RWPE2 (cell line): Measurements from ENCODE around the gene FAM177B.

Source experiments
- ATAC-seq: fragments of 200-7000 bp; cut with Tn5 transposase; 3 replicates; pipeline ENCODE4 v1.9.1; 2021; ENCODE audit warnings: low read depth
- DNase-seq: peaks from one replicate; pipeline ENCODE4 v3.0.0-alpha.2; 2020; ENCODE audit warnings: low spot score
- H3K27ac ChIP-seq: fragments of 450-650 bp; 2 replicates; pipeline ENCODE4 v1.5.1; 2017; ENCODE audit warnings: mild to moderate bottlenecking; ENCODE audit not compliant: poor library complexity, severe bottlenecking
- H3K27me3 ChIP-seq: fragments of 250-450 bp; sonication (Bioruptor Pico); 2 replicates; pipeline ENCODE4 v1.5.1; 2021; ENCODE audit warnings: mild to moderate bottlenecking, moderate library complexity; ENCODE audit not compliant: insufficient read depth, poor library complexity, severe bottlenecking
- H3K36me3 ChIP-seq: fragments of 250-450 bp; sonication (Bioruptor Pico); 2 replicates; pipeline ENCODE4 v1.5.1; 2020; ENCODE audit warnings: low read depth, mild to moderate bottlenecking, moderate library complexity
- H3K4me1 ChIP-seq: fragments of 250-450 bp; sonication (Bioruptor Pico); 2 replicates; pipeline ENCODE4 v1.5.1; 2021; ENCODE audit warnings: mild to moderate bottlenecking, moderate library complexity; ENCODE audit not compliant: insufficient read depth, poor library complexity, severe bottlenecking
- H3K4me3 ChIP-seq: fragments of 250-450 bp; sonication (Bioruptor Pico); 2 replicates; pipeline ENCODE4 v1.5.1; 2021; ENCODE audit warnings: mild to moderate bottlenecking, moderate library complexity; ENCODE audit not compliant: severe bottlenecking
- H3K9me3 ChIP-seq: fragments of 250-450 bp; sonication (Bioruptor Pico); 2 replicates; pipeline ENCODE4 v1.5.1; 2021; ENCODE audit warnings: mild to moderate bottlenecking, moderate library complexity; ENCODE audit not compliant: severe bottlenecking
- TF ChIP-seq, protein P1 (sequence below): fragments of 450-650 bp; IDR thresholded peaks from one replicate; pipeline ENCODE4 v1.5.1; 2017; ENCODE audit warnings: mild to moderate bottlenecking, moderate library complexity; ENCODE audit not compliant: poor library complexity, severe bottlenecking

Gene FAM177B

GRCh38 chr1:222728746-222729145, 8.3 kb upstream of the FAM177B start:
- no peak for ATAC-seq

DNA sequence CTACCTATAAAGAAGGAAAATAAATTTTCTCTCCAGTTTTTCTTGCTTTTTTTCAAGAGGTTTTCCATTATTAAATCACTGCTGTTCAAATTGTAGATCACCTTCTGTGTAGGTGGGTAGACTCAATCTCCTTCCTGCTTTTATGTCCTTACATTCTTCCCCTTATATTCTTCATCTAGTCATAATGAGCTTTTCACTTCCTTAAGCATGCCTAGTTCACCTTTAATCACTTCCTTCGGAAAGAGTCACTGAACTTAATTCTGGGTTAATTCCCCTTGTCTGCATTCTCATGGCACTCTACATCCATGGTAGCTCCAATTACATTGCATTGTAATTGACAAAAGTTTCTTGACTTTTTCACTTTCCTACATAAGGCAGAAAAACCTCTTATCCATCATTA, 6.1 kb upstream of the FAM177B start:
- TF ChIP-seq, protein P1, sequence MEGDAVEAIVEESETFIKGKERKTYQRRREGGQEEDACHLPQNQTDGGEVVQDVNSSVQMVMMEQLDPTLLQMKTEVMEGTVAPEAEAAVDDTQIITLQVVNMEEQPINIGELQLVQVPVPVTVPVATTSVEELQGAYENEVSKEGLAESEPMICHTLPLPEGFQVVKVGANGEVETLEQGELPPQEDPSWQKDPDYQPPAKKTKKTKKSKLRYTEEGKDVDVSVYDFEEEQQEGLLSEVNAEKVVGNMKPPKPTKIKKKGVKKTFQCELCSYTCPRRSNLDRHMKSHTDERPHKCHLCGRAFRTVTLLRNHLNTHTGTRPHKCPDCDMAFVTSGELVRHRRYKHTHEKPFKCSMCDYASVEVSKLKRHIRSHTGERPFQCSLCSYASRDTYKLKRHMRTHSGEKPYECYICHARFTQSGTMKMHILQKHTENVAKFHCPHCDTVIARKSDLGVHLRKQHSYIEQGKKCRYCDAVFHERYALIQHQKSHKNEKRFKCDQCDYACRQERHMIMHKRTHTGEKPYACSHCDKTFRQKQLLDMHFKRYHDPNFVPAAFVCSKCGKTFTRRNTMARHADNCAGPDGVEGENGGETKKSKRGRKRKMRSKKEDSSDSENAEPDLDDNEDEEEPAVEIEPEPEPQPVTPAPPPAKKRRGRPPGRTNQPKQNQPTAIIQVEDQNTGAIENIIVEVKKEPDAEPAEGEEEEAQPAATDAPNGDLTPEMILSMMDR = no peak
- Histone ChIP-seq H3K27ac (no peak overlapping the region), H3K36me3 (peaks cover 40% of the 10 kb centered on the region), H3K4me3 (no peak overlapping the region), H3K9me3 (no peaks in the 10 kb centered on the region), H3K27me3 (no peaks in the 10 kb centered on the region), H3K4me1 (no peaks in the 10 kb centered on the region)
- DNase-seq (no peak), ATAC-seq (no peak)

More at GRCh38 chr1:222728746-222729145, 8.3 kb upstream of the FAM177B start:
- no peaks in the 10 kb centered on the region for H3K27me3 ChIP-seq
- H3K4me3 ChIP-seq = no peak overlapping the region
- H3K27ac ChIP-seq = no peak overlapping the region
- no peak for DNase-seq
- TF ChIP-seq, protein P1 = no peak
- H3K9me3 ChIP-seq = no peaks in the 10 kb centered on the region
- peaks cover 47% of the 10 kb centered on the region for H3K36me3 ChIP-seq
- H3K4me1 ChIP-seq = no peaks in the 10 kb centered on the region

DNA sequence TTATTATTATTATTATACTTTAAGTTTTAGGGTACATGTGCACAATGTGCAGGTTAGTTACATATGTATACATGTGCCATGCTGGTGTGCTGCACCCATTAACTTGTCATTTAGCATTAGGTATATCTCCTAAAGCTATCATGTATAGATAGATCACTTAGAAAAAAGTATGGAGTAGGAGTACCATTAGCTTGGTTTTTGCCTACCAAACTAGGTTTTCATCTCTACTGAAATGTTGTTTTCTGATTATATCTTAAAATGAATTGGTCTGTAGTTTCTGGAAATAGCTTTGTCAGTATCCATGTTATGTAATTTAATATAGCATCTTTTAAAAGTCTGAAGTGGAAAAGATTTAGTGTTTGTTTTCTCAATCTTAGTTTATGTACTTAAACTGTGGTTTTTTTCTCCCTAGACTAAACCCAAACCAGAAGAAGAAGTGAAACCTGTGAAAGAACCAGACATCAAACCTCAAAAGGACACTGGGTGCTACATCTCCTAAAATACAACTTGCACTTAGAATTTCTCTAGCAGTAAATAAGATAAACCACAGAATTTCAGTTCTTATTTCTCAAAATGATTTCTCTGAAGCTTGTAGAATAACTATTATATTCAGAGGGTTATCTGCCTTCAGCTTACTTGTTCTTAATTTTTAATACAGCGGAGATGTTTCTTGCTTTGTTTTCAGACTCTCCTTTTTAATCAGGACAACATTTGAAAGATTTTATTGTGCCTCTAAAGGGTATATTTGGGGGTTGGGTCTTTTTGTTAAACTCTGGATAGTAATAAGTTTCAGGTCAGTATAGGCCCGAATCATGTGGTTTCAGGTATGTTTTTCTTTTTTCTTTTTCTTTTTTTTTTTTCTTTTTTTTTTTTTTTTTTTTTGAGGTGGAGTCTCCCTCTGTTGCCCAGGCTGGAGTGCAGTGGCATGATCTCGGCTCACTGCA, 4.5 kb upstream of the FAM177B start:
- Histone ChIP-seq H3K9me3 (no peaks in the 10 kb centered on the region), H3K27me3 (no peaks in the 10 kb centered on the region), H3K36me3 (peaks cover 40% of the 10 kb centered on the region), H3K27ac (no peak overlapping the region), H3K4me1 (no peaks in the 10 kb centered on the region), H3K4me3 (no peak overlapping the region)
- TF ChIP-seq, protein P1 = no peak
- ATAC-seq (no peak), DNase-seq (no peak)

DNA sequence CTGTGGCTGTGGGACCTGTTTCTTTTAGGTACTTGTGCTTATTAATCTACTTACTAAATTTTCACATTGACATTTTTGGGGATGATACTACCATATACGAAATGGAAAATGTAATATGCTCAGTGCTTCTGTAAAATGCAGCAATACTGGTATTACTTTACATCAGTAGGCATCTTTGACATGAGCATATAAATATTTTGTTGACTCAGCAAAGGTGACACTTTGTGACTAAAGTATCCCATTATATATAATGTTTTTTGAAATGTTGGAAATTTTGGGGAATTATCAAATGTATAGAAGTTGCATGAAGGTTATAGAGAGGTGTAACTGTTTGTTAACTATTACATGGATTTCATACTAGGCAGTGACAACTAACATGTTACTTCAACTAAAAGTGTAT, 2.3 kb upstream of the FAM177B start:
- H3K4me3 ChIP-seq = no peak overlapping the region
- peaks cover 25% of the 10 kb centered on the region for H3K36me3 ChIP-seq
- no peak for ATAC-seq

More for the DNA sequence above, 2.3 kb upstream of the FAM177B start:
- Histone ChIP-seq H3K27ac (no peak overlapping the region), H3K9me3 (no peaks in the 10 kb centered on the region), H3K27me3 (no peaks in the 10 kb centered on the region), H3K4me1 (no peaks in the 10 kb centered on the region)
- TF ChIP-seq, protein P1 = no peak
- no peak for DNase-seq
